K562 (cell line): Measurements from ENCODE around the gene BIVM. TPM values are rescaled to one million over a fixed set of nuclear protein-coding genes. Genes with fewer than 3 reads are reported as not detected.

Source experiments
- ATAC-seq: fragments of 200-7000 bp; cut with Tn5 transposase; 3 replicates; pipeline ENCODE4 v1.9.1; 2020; ENCODE audit warnings: moderate library complexity
- BruUV-seq: library from RNA; stranded (reverse); fragments of 400-500 nt; replicated peaks from 2 replicates; lab custom pipeline; 2021; lab: Mats Ljungman, UMichigan
- CTCF ChIA-PET: fragments of 300-600 bp; formaldehyde crosslinking; extraction: SDS; loops from one replicate; lab custom pipeline; 2021; ENCODE audit warnings: low intra/inter-chr PET ratio; lab: Yijun Ruan, JAX
- POLR2A ChIA-PET: fragments of 300-600, 350-650 bp; sonication (Branson Sonifier 250); formaldehyde crosslinking; extraction: SDS; loops from one replicate; lab custom pipeline; 2021; ENCODE audit warnings: antibody characterized with exemption, inconsistent platforms; lab: Yijun Ruan, JAX
- DNase-seq, 4 experiments: peaks; one replicate each; pipeline versions ENCODE4 v3.0.0 to v3.0.0-alpha.2; 2011 to 2018; ENCODE audit warnings: low spot score in 3 of 4, mixed read lengths in 3 of 4; ENCODE audit errors: extremely low read depth in 1 of 4
- FAIRE-seq: peaks from 2 replicates; lab custom pipeline; 2011; peaks lifted over from hg19 to GRCh38; lab: Jason Lieb, UNC
- H2AFZ ChIP-seq: 2 replicates; pipeline ENCODE4 v1.6.0; 2011; ENCODE audit warnings: low read depth, low read length, control low read depth, inconsistent platforms
- H3K27ac ChIP-seq: fragments of 200-600 bp; 3 replicates; pipeline ENCODE4 v1.8.0; 2011; ENCODE audit warnings: low read depth, mild to moderate bottlenecking, control low read depth, inconsistent platforms, low read length, moderate library complexity, mixed read lengths; ENCODE audit errors: extremely low read depth
- H3K27me3 ChIP-seq, 2 experiments: fragments of 300-600 bp in 1 of 2; 2 replicates in 1 of 2; 3 replicates in 1 of 2; pipeline versions ENCODE4 v1.6.0 to v1.8.0; 2011; ENCODE audit warnings: inconsistent platforms in 2 of 2, low read length in 2 of 2, mild to moderate bottlenecking in 1 of 2, mixed read lengths in 1 of 2, moderate library complexity in 1 of 2; ENCODE audit not compliant: control insufficient read depth in 2 of 2, insufficient read depth in 2 of 2
- H3K36me3 ChIP-seq: fragments of 300-600 bp; 3 replicates; pipeline ENCODE4 v1.8.0; 2011; ENCODE audit warnings: mild to moderate bottlenecking, low read length, inconsistent platforms; ENCODE audit not compliant: control insufficient read depth, insufficient read depth
- H3K4me1 ChIP-seq, 2 experiments: fragments of 200-600 bp in 1 of 2; replicated peaks in 1 of 2; 2 replicates in 1 of 2; 3 replicates in 1 of 2; pipeline versions ENCODE4 v1.5.1 to v1.8.0; 2011; ENCODE audit warnings: inconsistent platforms in 2 of 2, low read length in 2 of 2, mild to moderate bottlenecking in 1 of 2, mixed read lengths in 1 of 2, moderate library complexity in 1 of 2; ENCODE audit not compliant: control insufficient read depth in 2 of 2, insufficient read depth in 2 of 2
- H3K4me2 ChIP-seq: 2 replicates; pipeline ENCODE4 v1.6.1; 2011; ENCODE audit warnings: low read length, control low read depth, inconsistent platforms, mixed read lengths; ENCODE audit not compliant: insufficient read depth
- H3K4me3 ChIP-seq: fragments of 200-600 bp; sonication (generic), shearing (Covaris generic); 2 replicates; pipeline ENCODE4 v1.5.1; 2016; ENCODE audit warnings: control low read depth, inconsistent platforms
- H3K79me2 ChIP-seq: fragments of 200-600 bp; 3 replicates; pipeline ENCODE4 v1.8.0; 2011; ENCODE audit warnings: low read length, inconsistent platforms; ENCODE audit not compliant: control insufficient read depth, insufficient read depth
- H3K9ac ChIP-seq, 2 experiments: 2 replicates each; pipeline versions ENCODE4 v1.6.0 to v1.6.1; 2011; ENCODE audit warnings: low read depth in 2 of 2, low read length in 2 of 2, control low read depth in 1 of 2, inconsistent platforms in 1 of 2, mild to moderate bottlenecking in 1 of 2, mixed read lengths in 1 of 2; ENCODE audit not compliant: insufficient read depth in 1 of 2
- H3K9me1 ChIP-seq: one replicate; pipeline ENCODE4 v1.6.0; 2011; ENCODE audit warnings: inconsistent platforms, mild to moderate bottlenecking, low read length, moderate library complexity; ENCODE audit not compliant: control insufficient read depth, insufficient read depth
- H3K9me3 ChIP-seq: replicated peaks from 2 replicates; pipeline ENCODE4 v1.5.1; 2011; ENCODE audit warnings: low read depth, low read length, inconsistent platforms; ENCODE audit not compliant: control insufficient read depth, insufficient read depth
- H4K20me1 ChIP-seq: replicated peaks from 2 replicates; pipeline ENCODE4 v1.6.1; 2011; ENCODE audit warnings: low read length, inconsistent platforms, mixed read lengths; ENCODE audit not compliant: control insufficient read depth, insufficient read depth
- ARHGAP35 ChIP-seq: fragments of 450-650 bp; IDR thresholded peaks from 2 replicates; pipeline ENCODE4 v1.6.1; 2018; ENCODE audit not compliant: partially characterized antibody
- EHMT2 ChIP-seq: fragments of 450-650 bp; IDR thresholded peaks from 2 replicates; pipeline ENCODE4 v1.6.1; 2018; ENCODE audit warnings: antibody characterized with exemption
- ETS2 ChIP-seq: IDR thresholded peaks from 2 replicates; pipeline ENCODE4 v1.6.1; 2016; ENCODE audit warnings: borderline replicate concordance, missing genetic modification characterization, mild to moderate bottlenecking, moderate library complexity, missing compliant biosample characterization; ENCODE audit not compliant: poor library complexity, severe bottlenecking
- HNRNPLL ChIP-seq: fragments of 200-400 bp; formaldehyde crosslinking; IDR thresholded peaks from 2 replicates; pipeline ENCODE4 v1.6.1; 2017; ENCODE audit warnings: low read length, low read depth, mild to moderate bottlenecking; ENCODE audit not compliant: poor library complexity, severe bottlenecking
- MAZ ChIP-seq, 2 experiments: fragments of 450-650 bp in 1 of 2; sonication (generic) in 1 of 2; formaldehyde crosslinking; IDR thresholded peaks in 1 of 2; conservative IDR thresholded peaks in 1 of 2; 2 replicates each; pipeline versions ENCODE4 v1.4.0 to v1.5.0; 2020; ENCODE audit warnings: mild to moderate bottlenecking in 1 of 2, missing genetic modification reagents in 1 of 2
- OTX1 ChIP-seq: fragments of 450-650 bp; formaldehyde crosslinking; IDR thresholded peaks from 2 replicates; pipeline ENCODE4 v1.4.0; 2022; ENCODE audit warnings: mild to moderate bottlenecking
- REST ChIP-seq, 2 experiments: fragments of 450-650 bp; formaldehyde crosslinking in 1 of 2; IDR thresholded peaks; 2 replicates each; pipeline versions ENCODE4 v1.4.0 to v1.6.1; 2014 to 2020; ENCODE audit warnings: mild to moderate bottlenecking in 2 of 2, borderline replicate concordance in 1 of 2, low read depth in 1 of 2
- SP1 ChIP-seq: sonication (generic); formaldehyde crosslinking; IDR thresholded peaks from 2 replicates; pipeline ENCODE4 v1.8.1; 2022; ENCODE audit warnings: mild to moderate bottlenecking, missing genetic modification reagents
- TBL1XR1 ChIP-seq, 2 experiments: IDR thresholded peaks; 2 replicates each; pipeline ENCODE4 v1.6.1; 2012; ENCODE audit warnings: improper control_type of control experiment in 2 of 2, low read length in 2 of 2, mild to moderate bottlenecking in 1 of 2
- ZNF197 ChIP-seq: fragments of 200-800 bp; sonication (Bioruptor generic); IDR thresholded peaks from 2 replicates; pipeline ENCODE4 v1.6.1; 2016; ENCODE audit warnings: low read depth, missing genetic modification characterization, missing compliant biosample characterization
- ZNF695 ChIP-seq: fragments of 450-650 bp; formaldehyde crosslinking; IDR thresholded peaks from 2 replicates; pipeline ENCODE4 v1.4.0; 2020; ENCODE audit warnings: mild to moderate bottlenecking, moderate library complexity
- WGBS: fragments of 100-300 bp; shearing (Covaris generic); methylation state at CpG from one replicate; pipeline ENCODE4 v1.1.6; 2016; ENCODE audit warnings: low coverage, mixed read lengths; ENCODE audit not compliant: insufficient coverage; ENCODE audit errors: missing lambda C conversion rate; 5-methylcytosine and 5-hydroxymethylcytosine counted together
- in situ Hi-C: fragments of 300-500 bp; cut with MboI; formaldehyde crosslinking; loops from 4 replicates; pipeline ENCODE4 v1.15.0; 2018; ENCODE audit warnings: inconsistent platforms, mixed read lengths
- intact Hi-C: fragments of 100-400 bp; cut with micrococcal nuclease; formaldehyde crosslinking; loops from 2 replicates; pipeline ENCODE4 v1.14.2; 2022
- polyA plus RNA-seq, 8 experiments: library from polyadenylated mRNA; depleted of rRNA in 4 of 8; stranded (reverse) in 5 of 8; unstranded in 3 of 8; fragments of >200 nt; fragmentation: Nextera tagmentation in 2 of 8; fragmentation: Illumina TruSeq in 1 of 8; extraction: Ambion mirVana in 2 of 8; extraction: Trizol in 1 of 8; gene quantifications; 2 replicates each; pipeline versions ENCODE4 v1.2.1 to v1.2.3, GENCODE V29; 2011 to 2014; ENCODE audit warnings: inconsistent platforms in 1 of 8, missing spikeins in 1 of 8
- total RNA-seq, 7 experiments: library from RNA; depleted of rRNA in 6 of 7; stranded (reverse); fragments of >200 nt in 6 of 7; fragmentation: Illumina TruSeq in 2 of 7; extraction: Trizol in 2 of 7; gene quantifications; 2 replicates each; pipeline versions ENCODE4 v1.2.1 to v1.2.3, GENCODE V29; 2011 to 2021; ENCODE audit warnings: low replicate concordance in 1 of 7

BIVM gene
- total and polyA plus RNA-seq, 9 of the 15 experiments (the other 6 are each of a cell fraction or from before 2014, with no cell fraction given): 3.6 to 23.1 (median 16.8) TPM

GRCh38 chr13:102779436-102780159, 19.3 kb upstream of the BIVM start:
- 7% methylated on average over 5 of the region's 5 CpGs for WGBS
- no peak for DNase-seq
- CTCF ChIA-PET: no interaction called here
- TF ChIP-seq HNRNPLL: no peak
- TF ChIP-seq OTX1: no peak
- TF ChIP-seq REST (IDR thresholded peaks at IDR 0.05; ENCODE audit: borderline replicate concordance): no peak
- no peak for TF ChIP-seq REST (CRISPR knock-in tag; IDR thresholded peaks at IDR 0.05; ENCODE audit: low read depth)
- TF ChIP-seq ETS2: no peak
- TF ChIP-seq MAZ (CRISPR knock-in tag; conservative IDR thresholded peaks at IDR 0.05 in 1 of 2, IDR thresholded peaks at IDR 0.05 in 1 of 2): no peak
- TF ChIP-seq ZNF197 (CRISPR knock-in tag): no peak
- TF ChIP-seq ZNF695 (CRISPR knock-in tag): no peak
- no peak for TF ChIP-seq ARHGAP35
- no peak for TF ChIP-seq EHMT2
- no peak for TF ChIP-seq TBL1XR1 (IDR thresholded peaks at IDR 0.05; ENCODE audit: low read length in 2 of 2)
- no peak for TF ChIP-seq SP1 (CRISPR knock-in tag)

More at GRCh38 chr13:102779436-102780159, 19.3 kb upstream of the BIVM start:
- POLR2A ChIA-PET: interaction anchor here (0.5 kb wide), 1 partner anchor 21 kb away, joined by 3 read pairs; no protein-coding TSS in a partner anchor
- in situ Hi-C loops: no loop called here
- peak overlapping the region; percentile 25; the same call in 1 of the 3 replicates for H3K27ac ChIP-seq
- no TSS peak for BruUV-seq
- H3K79me2 ChIP-seq: no peaks in the 10 kb centered on the region
- H3K9me1 ChIP-seq: no peaks in the 10 kb centered on the region
- no peak overlapping the region for H3K4me2 ChIP-seq
- H4K20me1 ChIP-seq: no peaks in the 10 kb centered on the region
- ATAC-seq: peak; percentile 65
- peak overlapping the region; percentile 59 for H2AFZ ChIP-seq
- peaks cover 2% of the 10 kb centered on the region; the same call in 1 of the 3 replicates for H3K36me3 ChIP-seq
- peaks cover 0 to 10% of the 10 kb centered on the region in 2 experiments; a peak in 1 of 5 replicates for H3K4me1 ChIP-seq
- H3K9me3 ChIP-seq: no peaks in the 10 kb centered on the region
- H3K27me3 ChIP-seq: no peaks in the 10 kb centered on the region
- H3K4me3 ChIP-seq: no peak overlapping the region
- no peak overlapping the region; a peak in 1 of 4 replicates for H3K9ac ChIP-seq
- FAIRE-seq: no peak
- intact Hi-C loops: loop anchor here (10.0 kb wide), 1 partner anchor 115 kb away; no protein-coding TSS in a partner anchor
